Gastrocnemius medialis (tissue), 4 donors: Measurements from ENCODE around the gene NUBP2.

Experiments used
- CTCF ChIP-seq, 5 experiments: fragments of 450-650 bp in 3 of 5; fragments of 200-600 bp in 2 of 5; sonication (generic) in 2 of 5; IDR thresholded peaks in 4 of 5; conservative IDR thresholded peaks in 1 of 5; 1 replicate in 4 of 5; 2 replicates in 1 of 5; pipeline ENCODE4 v1.5.1; 2016 to 2019; ENCODE audit warnings: antibody characterized with exemption in 5 of 5, mild to moderate bottlenecking in 3 of 5, moderate library complexity in 3 of 5
- POLR2A ChIP-seq, 2 donors: fragments of 450-650 bp; IDR thresholded peaks; one replicate each; pipeline ENCODE4 v1.6.1; 2017; ENCODE audit warnings: antibody characterized with exemption in 2 of 2, mild to moderate bottlenecking in 2 of 2, moderate library complexity in 2 of 2

GRCh38 chr16:1834096-1834495 is 51.3 kb downstream of the NUBP2 start:
- TF ChIP-seq CTCF (IDR thresholded peaks at IDR 0.05 in 4 of 5, conservative IDR thresholded peaks at IDR 0.05 in 1 of 5) (no peak), POLR2A (IDR thresholded peaks at IDR 0.05) (no peak)
